ENCODE results near the gene RGL1. TPM values are rescaled to one million over a fixed set of nuclear protein-coding genes. Genes with fewer than 3 reads are reported as not detected.

Gene RGL1
- total and polyA plus RNA-seq, 7 donors: 8.3 to 42.1 (median 23.8) TPM

DNA sequence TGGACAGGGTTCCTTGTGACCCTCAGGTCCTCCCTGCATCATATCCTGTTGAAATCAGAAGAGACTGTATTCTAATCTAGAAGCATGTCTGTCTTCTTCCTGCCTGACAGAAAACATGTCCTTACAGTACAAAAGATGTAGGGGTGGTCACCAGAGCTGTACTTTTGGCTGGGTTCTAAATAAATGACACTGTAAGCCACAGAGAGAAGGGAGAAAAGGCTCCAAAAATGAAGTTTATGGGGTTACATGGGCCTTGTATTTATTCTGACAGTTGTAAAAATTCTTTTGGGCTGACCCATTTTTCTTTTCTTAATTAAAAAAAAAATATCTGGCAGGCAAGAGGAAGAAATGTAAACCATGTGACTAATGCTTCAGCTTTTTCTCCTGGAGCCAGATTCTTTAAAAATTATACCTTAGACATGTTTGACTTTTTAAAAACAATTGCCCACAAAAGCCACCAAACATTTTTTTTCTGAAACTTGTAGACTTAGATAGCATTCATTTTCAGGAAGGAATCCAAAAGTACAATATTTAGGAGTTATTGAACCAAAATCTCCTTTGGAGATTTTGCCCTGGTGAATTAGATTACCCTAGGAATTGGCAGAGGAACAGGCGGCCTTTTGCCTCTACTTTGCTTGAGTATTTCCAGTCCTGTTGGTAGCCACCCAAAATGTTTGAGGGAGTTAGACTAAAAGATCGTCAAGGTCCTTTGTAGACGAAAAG lies 17.1 kb downstream of the RGL1 start:
- Histone ChIP-seq H3K27ac (peak overlapping the region; percentile 78 to 86 (median 82)), H3K27me3 (no peaks in the 10 kb centered on the region), H3K4me1 (peaks cover 0 to 98% (median 61%) of the 10 kb centered on the region in 4 donors), H3K9me3 (no peaks in the 10 kb centered on the region), H3K4me3 (no peak overlapping the region), H3K36me3 (no peaks in the 10 kb centered on the region)
- intact Hi-C loops (cut with DNase I): no loop called here
- WGBS, 2 donors: 74 to 85% methylated on average over 3 of the region's 3 CpGs
- TF ChIP-seq EP300 (IDR thresholded peaks at IDR 0.05) (peak in 2 of 4 donors; percentile 13 to 14), POLR2AphosphoS5 (IDR thresholded peaks at IDR 0.05) (peak in 3 of 4 donors; percentile 43 to 85 (median 77)), POLR2A (IDR thresholded peaks at IDR 0.05) (no peak)
- TF ChIP-seq, protein P1, sequence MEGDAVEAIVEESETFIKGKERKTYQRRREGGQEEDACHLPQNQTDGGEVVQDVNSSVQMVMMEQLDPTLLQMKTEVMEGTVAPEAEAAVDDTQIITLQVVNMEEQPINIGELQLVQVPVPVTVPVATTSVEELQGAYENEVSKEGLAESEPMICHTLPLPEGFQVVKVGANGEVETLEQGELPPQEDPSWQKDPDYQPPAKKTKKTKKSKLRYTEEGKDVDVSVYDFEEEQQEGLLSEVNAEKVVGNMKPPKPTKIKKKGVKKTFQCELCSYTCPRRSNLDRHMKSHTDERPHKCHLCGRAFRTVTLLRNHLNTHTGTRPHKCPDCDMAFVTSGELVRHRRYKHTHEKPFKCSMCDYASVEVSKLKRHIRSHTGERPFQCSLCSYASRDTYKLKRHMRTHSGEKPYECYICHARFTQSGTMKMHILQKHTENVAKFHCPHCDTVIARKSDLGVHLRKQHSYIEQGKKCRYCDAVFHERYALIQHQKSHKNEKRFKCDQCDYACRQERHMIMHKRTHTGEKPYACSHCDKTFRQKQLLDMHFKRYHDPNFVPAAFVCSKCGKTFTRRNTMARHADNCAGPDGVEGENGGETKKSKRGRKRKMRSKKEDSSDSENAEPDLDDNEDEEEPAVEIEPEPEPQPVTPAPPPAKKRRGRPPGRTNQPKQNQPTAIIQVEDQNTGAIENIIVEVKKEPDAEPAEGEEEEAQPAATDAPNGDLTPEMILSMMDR (IDR thresholded peaks at IDR 0.05): no peak
- peak; percentile 80 for DNase-seq

- Histone ChIP-seq H3K36me3 (no peaks in the 10 kb centered on the region), H3K27me3 (no peaks in the 10 kb centered on the region), H3K4me1 (peaks cover 0 to 98% (median 65%) of the 10 kb centered on the region in 4 donors), H3K27ac (peak overlapping the region; percentile 20 to 86 (median 81)), H3K4me3 (no peak overlapping the region), H3K9me3 (no peaks in the 10 kb centered on the region)
- no peak for DNase-seq
- TF ChIP-seq POLR2AphosphoS5 (IDR thresholded peaks at IDR 0.05) (no peak), EP300 (IDR thresholded peaks at IDR 0.05) (no peak), POLR2A (IDR thresholded peaks at IDR 0.05) (no peak)
- TF ChIP-seq, protein P1 (IDR thresholded peaks at IDR 0.05): no peak
- intact Hi-C loops (cut with DNase I): no loop called here
- 74 to 87% methylated on average over 1 of the region's 1 CpG for WGBS, 2 donors
Measured at GRCh38 chr1:183824291-183824690, 19.4 kb downstream of the RGL1 start.

DNA sequence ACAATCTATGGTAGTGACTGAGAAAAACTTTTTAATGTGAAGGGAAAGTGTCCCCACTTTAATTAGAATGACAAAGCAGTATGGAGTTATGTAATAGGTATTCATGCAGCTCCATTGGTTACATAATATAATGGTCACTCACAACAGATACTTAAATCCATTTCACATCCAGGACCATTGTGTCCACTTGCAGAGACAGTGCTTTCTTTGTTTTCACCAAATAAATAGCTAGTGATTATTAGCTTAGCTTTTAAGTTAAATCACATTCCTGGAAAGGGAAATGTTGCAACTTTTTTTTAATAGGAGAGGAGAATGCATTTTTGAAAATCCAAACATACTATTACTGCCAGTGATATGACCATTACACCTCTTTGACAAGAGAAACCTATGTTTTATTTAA lies 22.9 kb downstream of the RGL1 start:
- H3K27ac ChIP-seq: peak overlapping the region; percentile 29 to 68 (median 47)
- TF ChIP-seq, protein P1 (IDR thresholded peaks at IDR 0.05): no peak
- TF ChIP-seq EP300 (IDR thresholded peaks at IDR 0.05) (no peak), POLR2AphosphoS5 (IDR thresholded peaks at IDR 0.05) (no peak), POLR2A (IDR thresholded peaks at IDR 0.05) (no peak)
- no peak overlapping the region for H3K4me3 ChIP-seq
- no peaks in the 10 kb centered on the region for H3K9me3 ChIP-seq
- DNase-seq: no peak
- intact Hi-C loops (cut with DNase I): no loop called here
- no peaks in the 10 kb centered on the region for H3K36me3 ChIP-seq
- H3K4me1 ChIP-seq: peaks cover 0 to 87% (median 49%) of the 10 kb centered on the region in 4 donors
- H3K27me3 ChIP-seq: no peaks in the 10 kb centered on the region

DNA sequence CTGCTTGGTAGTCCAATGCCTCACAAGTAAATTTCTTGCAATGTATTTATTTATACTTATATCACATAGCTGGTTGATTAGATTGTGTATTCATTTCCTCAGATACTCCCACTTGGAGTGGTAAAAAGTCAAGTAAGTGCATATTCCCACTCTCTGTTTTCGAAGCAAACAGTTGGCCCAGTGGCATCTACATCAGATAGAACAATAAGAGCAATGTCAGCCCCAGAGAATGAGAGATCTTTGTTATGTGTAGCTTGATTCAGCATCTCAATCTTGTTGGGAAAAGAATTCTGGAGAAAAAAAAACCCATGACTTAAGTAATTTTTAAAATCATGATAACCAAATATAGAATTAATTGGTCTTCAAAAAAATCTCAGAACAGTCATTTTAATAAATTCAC lies 25.5 kb downstream of the RGL1 start:
- H3K27ac ChIP-seq: peak overlapping the region in 2 of 4 donors; percentile 21 to 68
- no peaks in the 10 kb centered on the region for H3K9me3 ChIP-seq
- TF ChIP-seq POLR2AphosphoS5 (IDR thresholded peaks at IDR 0.05): no peak
- no peak for TF ChIP-seq EP300 (IDR thresholded peaks at IDR 0.05)
- no peak for TF ChIP-seq POLR2A (IDR thresholded peaks at IDR 0.05)
- TF ChIP-seq, protein P1 (IDR thresholded peaks at IDR 0.05): no peak
- intact Hi-C loops (cut with DNase I): no loop called here
- no peak for DNase-seq
- H3K27me3 ChIP-seq: no peaks in the 10 kb centered on the region
- no peaks in the 10 kb centered on the region for H3K36me3 ChIP-seq
- peaks cover 0 to 85% (median 49%) of the 10 kb centered on the region in 4 donors for H3K4me1 ChIP-seq
- no peak overlapping the region for H3K4me3 ChIP-seq
- WGBS, 2 donors: 84 to 98% methylated on average over 1 of the region's 1 CpG

All from sigmoid colon (tissue), 7 donors.